GM19035 (cell line): ENCODE data around the gene KIF2A.

Experiments used
- ATAC-seq: cut with Tn5 transposase; IDR thresholded peaks from one replicate; pipeline ENCODE4 v1.9.1; 2021; ENCODE audit not compliant: unreplicated experiment

KIF2A gene

DNA sequence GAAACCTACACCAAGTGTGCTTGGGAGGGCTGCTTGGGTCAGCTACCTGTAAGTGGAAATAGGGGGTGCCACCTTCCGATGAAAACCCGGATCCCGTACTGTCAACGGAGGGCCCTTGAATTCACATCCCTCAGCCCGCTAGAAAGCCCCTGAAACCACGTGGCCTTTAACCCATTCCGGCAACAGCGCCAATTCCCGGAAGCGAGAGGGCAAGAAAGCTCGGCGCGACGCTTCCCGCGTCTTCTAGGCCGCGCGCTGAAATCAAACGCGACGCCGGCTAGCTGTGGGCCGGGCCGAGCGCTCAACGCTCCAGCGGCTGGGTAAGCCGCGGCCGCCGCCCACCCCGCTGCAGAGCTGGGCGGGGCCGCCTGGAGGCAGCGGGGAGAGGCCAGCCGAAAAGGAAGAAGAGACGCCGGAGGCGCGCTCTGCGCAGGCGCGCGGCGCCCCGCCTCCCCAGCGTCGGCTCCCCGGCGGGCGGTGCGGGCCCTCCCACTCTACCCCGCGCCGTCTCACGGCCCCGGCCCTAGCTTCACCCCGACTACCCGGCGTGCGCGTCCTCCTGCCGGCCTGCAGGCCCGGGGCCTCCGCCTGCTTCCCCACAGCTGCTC lies at the start of gene KIF2A:
TSS of gene KIF2A (plus strand) at position 492 of the 608 bp plus-strand sequence. CDS start 267 bp downstream, outside the sequence.
- peak; percentile 91 for ATAC-seq

DNA sequence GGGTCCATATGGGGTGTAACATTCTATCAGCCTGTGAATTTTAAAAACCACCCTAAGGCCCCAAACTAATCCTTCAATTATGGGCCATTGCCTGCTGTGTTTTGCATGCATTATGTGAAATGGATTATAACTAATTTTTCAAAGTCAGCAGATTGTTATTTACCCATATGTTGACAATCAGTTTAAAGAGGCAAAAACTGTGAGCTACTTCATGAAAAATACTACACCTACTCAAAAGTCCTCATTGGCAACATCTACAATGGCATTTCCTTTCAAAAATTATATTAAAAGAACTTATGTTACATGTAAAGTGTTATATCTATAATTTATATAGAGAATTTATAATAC lies 49.0 kb upstream of the KIF2A start:
- ATAC-seq: no peak

DNA sequence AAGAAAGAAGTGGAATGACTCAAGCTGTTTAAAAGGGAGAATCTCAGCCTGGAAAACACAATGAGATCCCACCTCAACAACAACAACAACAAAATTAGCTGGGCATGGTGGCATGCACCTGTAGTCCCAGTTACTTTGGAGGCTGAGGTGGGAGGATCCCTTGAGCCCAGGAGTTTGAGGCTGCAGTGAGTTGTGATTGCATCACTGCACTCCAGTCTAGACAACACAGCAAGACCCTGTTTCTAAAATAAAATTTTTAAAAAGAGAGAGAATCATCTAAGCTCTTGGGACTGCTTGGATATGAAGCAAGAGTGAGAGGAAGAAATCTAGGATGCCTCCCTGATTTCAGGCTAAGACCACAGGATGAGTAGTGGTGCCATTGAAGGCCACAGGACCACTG lies 47.4 kb upstream of the KIF2A start:
- ATAC-seq: no peak

DNA sequence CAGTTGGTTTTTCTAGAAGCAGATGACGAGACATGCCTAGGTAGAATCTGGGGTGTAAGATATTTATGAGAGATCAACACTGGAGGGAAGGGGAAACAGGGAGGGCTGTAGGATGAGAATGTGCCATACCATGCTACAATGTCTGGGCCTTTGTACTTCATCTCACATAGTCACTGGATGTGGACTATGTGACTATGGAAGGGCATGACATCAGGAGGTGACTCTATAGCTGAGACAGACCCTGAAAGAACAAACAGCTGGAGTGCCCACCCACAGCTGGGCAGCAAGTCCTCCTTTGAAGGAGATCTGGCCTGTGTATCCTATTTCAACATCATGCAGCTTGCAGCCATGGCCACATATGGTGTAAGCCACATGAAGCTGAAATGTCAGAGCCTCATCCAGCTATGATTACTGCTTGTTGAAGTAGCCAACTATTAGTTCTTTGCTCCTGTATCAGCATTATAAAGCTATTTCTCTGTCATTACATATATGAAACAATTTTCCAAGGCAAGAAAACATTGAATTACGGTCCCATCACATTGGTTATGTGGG lies 46.2 kb upstream of the KIF2A start:
- ATAC-seq: no peak

DNA sequence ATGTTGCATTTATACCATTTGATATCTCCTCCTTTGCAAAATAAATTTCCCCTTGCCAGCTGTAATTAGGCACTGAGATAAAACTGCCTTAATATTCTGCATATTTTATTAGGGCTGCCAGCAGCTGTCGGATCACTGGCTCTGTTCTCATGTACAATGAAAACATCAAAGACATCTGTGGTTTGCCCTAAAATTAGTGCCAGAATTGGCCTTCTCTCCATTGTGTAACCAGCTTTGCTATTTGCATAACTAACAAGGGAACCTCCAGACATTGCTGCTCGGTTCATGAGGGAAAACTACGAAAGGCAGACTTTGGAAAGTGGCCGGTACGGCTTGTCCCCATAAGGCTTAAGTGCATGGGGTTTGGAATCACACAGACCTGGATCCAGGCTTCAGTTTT lies 45.5 kb upstream of the KIF2A start:
- ATAC-seq: no peak

DNA sequence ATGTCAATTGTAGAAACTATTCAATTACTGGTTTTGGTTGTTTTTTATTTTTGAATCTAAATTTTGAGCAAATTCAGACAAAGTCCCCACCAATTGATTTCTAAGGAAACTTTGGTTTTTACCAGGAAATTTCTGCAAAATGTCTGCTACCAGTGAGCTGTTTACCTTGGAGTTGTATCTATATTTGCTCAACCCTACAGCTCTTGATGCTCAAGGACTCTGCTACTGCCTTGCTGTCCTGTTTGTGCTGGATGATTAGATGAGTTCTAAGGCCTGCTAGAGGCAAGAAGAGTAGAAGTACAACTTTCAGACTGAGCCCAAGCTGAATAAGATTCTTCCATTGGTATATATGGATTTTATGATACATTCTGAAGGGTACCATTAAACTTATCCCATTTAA lies 42.6 kb upstream of the KIF2A start:
- no peak for ATAC-seq

DNA sequence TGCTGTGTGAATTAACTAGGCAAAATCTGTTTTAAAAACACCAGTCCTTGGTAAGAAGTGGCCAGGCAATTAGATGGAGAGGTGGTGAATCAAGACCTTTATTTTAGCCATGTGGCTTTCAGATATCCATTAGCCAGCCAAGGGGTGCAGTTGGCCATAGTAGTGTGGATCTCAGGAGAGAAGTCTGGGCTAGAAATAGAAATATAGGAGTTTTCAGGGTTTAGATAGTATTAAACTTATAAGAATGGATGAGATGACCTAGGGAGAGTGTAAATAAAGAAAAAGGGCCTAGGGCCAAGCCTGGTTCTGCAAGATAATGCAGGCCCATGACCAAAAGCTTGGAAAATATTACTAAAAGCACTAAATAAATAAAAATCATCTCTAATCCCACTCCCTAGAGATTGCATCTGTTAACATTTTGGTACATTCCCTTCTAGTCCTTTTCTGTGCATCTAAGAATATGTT lies 40.3 kb upstream of the KIF2A start:
- no peak for ATAC-seq

DNA sequence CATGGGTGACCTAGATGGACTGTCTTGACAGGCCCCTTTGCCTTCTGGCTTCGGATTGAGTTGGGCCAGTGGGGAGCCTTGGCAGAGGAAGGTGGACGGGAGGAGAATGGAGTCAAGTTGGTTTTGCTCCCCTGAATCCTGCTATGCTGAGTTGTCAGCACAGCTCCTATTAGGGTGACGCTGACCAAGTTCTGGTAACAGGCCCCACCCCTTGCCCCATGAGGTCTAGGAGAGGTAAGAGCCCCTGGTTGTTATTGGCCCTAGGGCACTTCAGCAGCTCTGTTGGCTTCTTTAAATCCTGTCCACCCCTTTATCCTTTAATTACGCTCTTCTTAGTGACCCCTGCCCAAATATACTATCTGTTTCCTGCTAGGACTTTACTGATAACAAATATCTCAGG lies 39.4 kb upstream of the KIF2A start:
- ATAC-seq: no peak

DNA sequence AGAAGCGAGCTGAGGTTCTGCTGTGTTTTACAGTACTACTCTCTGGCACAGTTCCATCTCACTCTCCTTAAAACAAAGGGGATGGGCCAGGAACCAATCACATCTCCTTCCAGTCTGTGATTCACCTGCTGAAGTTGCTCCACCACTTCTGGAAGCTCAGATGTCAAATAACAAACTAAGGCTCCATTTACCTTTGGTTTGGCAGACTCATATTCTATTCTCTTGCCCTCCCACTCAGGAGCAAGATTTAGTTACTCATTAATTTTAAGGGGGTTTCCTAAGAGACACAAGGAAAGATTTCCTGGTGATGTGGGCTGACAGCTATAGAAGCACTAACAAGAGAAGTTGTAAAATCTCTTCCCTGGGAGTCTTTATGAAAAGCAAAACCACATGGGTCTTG lies 37.8 kb upstream of the KIF2A start:
- no peak for ATAC-seq

DNA sequence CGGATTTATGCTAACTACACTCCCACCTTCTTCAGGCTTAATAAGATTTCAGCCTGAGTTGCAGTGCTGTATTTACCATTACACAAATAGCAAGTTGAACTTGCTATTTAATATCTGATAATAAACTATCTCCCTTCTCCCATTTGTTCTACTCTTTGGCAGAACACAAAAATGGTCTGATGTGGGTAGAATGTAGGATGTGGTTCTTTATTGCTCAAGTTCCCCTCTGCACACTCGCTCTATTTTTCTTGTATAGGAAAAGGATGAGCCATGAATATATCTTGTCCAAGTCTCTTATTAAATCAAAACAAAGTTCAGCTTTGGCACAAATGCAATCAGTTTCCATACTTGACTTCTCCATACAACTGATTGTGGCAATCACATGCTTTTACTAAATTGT lies 37.2 kb upstream of the KIF2A start:
- ATAC-seq: no peak

DNA sequence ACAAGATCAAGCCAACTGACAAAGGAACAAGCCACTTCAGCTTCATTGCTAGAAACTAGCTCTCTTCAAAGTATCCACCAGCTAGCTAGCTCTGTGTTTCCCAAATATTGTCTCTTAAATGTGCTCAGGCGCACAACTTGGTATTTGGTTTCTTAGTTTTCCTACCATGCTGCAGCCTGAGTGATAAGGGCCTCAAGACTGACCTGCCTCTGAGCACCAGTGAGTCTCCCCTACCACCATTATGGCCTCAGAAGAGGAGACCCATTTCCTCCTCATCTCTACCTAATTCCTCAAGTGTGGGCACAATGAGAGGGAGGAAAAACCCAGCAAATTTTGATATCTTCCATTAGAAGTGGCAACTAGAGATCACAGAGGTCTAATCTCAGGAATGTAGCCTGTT lies 34.6 kb upstream of the KIF2A start:
- ATAC-seq: no peak

DNA sequence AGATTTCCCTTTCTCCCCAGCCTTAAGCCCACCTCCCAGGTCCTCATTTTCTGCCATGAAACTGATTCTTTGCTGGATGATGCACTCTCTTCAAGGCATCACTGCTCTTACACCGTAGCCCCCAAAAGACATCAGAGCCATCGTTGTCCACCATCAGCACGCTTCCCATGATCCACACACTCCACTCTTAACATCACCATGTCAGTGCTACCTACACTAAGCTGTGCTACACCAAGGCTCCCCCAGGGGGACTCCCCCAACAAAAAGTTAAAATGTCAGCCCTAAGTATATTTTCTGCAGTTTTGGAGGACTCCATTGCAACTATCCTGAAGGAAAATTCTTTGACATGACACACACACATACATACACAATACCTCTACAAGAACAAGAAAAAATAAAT lies 34.1 kb upstream of the KIF2A start:
- ATAC-seq: no peak

DNA sequence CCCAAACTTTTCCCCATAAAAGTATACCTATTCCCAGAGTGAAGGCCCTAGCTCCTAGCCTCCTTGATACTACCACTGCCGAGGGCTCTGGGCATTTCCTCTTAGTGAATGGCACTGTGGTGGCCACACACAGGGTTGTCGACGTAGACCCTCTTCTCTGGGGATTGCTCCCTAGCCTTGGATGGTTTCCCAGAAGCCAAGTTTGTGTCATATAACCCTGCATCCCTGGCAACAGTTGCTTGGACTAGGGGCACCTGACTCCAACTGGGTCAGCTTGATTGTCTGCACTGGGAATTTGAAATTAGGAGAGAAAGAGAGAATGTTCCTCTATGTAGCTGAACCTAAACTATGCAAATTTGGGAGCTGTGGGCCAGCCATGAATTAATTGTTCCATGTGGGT lies 32.3 kb upstream of the KIF2A start:
- ATAC-seq: no peak

DNA sequence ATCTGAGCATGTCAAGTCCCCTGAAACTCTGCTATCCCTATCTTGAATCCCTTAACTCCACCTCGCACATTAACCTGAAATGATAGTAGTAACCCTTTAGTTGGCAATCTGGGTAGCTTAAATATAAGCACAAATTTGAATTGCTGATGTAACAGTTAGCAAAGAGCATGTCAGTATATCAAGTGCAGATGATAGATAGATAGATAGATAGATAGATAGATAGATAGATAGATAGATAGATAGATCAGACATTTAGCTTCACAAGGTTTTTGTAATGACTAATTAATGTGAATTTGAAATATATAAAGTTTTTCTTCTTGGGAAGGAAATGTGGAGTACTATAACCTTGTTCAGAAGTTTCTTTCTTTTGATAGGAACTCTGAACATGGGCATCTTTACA lies 30.4 kb upstream of the KIF2A start:
- no peak for ATAC-seq

DNA sequence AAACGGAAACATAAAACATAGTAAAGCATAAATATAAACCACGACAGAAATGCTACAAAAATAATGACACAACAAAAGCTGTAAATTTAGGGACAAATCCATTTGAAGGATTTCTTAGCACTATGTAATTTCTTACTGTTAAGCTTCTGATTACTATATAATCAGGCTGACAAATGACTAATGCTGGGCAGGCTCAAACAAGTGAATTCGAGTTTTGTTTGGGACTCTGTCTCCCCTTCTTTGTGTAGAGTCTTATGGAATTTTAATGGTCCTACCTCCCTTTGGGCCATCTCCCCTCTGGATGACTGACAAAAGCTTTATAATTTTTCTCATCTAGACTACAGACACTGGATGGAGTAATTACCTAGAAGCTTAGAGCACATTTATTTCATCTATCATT lies 24.6 kb upstream of the KIF2A start:
- no peak for ATAC-seq

DNA sequence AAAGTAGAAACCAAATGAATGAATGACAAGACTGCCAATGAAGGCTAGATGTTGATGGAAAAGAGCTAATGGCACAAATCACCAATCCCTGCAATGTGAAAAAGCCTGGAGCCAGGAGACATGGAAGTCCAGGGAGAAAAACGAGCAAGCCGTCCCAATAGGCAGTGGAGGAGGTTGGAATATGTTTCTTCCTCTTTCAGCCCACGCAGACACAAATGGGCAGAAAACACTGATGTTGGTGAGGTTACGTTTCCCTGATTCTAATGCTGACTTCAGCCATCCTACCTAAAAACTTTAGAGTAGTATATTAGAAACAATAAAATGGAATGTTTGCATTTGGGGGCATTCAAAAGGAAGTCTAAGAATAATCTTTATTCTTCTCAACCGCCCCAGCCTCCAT lies 23.9 kb upstream of the KIF2A start:
- ATAC-seq: no peak

DNA sequence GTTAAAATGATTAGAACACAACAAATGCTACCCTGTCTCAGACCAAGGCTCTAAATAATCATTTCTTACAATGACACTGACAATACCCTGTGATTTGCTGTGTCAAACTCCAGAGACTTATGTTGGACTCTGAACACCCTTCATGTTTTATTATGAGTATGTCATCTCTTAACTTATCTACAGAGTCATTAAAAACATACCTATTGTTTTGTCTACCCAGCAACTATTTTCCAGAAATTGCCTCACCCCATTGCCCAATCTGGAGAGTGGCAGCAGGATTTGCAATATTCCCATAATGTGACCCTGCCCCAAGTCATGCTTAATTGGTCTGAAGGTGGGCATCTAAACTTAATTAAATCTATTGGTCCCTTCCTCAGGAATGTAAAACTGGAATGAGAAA lies 23.0 kb upstream of the KIF2A start:
- no peak for ATAC-seq

DNA sequence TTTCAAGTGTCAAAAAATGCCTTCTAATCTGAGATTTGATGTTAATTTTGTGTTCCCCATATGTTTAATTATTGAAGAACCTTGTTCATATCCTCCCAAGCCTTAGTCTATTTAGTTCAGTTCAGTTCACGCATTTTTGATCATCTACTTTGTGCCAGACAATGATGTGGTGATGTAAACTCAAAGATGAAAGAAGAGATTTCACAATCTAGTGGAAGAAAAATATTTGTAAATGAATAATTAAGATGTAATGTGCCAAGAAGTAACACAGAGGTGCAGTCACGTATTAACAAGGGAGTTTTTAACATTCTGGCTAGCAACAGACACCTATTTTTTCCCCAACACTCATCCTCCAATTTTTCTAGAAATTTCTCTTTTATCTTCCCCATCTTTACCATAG lies 22.1 kb upstream of the KIF2A start:
- no peak for ATAC-seq

DNA sequence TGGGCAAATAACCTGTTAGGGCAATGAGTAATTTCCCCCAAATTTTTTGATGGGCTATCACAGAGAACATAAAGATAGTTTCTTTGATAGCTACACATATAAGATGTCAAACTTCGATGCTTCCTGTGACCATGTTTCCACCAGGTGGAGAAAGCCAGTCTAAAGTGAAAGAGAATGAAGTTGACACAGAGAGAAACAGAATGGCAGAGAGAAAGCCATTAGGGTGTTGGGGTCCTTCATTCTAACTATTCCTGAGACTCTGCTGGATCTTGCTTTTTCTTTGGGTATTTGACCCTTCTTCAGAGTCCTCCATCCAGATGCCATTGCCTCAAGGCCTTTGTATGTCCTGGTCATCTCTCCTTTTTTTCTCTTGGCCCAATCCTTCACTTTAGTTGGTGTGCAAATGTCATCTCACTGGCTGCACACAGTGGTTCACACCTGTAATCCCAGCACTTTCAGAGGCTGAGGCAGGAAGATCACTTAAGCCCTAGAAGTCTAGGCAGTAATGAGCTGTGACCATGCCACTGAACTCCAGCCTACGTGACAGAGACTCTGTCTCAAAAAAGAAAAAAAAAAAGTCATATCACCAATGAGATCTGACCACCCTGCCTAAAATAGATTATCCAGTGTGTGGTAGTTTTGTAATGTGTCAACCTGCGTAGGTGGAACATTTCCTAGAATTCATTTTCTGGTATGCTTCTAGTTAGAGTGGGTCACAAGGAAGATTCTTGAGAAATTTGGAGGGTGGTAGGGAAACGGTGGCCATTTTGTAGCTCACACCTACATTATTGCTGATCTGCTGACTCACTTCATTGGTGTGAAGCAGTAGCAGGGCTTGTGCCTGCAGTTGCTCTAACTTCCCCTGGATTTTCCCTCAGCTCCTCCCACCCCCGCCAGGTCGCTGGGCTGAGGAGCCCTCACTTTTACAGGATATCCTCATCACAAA lies 20.8 kb upstream of the KIF2A start:
- ATAC-seq: peak; percentile 60

DNA sequence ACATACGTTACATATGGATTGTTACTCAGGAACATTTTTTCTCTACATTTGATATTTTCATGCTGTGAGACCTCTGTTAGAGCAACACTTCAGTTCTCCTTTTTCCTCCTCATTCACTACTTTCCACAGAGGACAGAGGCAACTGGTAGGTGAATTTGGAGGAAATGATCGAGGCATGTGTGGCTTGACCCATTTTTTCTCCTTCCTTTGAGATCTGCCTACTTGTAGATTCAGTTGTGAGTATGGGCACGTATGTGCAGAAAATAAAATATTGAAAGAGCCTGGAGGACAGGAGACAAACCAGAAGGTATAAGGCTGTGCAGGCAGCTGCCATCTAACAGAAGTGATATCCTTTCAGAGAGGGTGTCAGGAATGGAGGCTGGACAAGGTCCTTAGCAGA lies 19.2 kb upstream of the KIF2A start:
- no peak for ATAC-seq

DNA sequence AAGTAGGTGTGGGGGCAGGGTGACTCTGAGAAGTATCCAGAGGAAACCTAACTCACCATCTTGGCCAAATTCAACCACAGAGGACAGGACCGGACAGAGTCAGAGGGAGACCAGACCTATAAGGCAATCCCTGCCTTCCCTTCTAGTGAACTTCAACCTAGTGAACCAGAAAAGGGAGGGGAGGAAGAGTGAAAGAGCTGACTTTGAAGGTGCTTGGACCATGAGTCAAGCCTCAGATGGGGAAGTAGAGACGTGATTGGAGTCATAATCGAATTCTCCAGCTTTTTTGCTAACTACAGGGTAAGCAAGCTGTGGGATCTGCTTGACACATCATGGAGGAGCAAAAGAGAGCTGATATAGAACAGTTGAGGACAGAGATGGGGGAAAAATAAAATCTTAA lies 18.8 kb upstream of the KIF2A start:
- ATAC-seq: no peak

DNA sequence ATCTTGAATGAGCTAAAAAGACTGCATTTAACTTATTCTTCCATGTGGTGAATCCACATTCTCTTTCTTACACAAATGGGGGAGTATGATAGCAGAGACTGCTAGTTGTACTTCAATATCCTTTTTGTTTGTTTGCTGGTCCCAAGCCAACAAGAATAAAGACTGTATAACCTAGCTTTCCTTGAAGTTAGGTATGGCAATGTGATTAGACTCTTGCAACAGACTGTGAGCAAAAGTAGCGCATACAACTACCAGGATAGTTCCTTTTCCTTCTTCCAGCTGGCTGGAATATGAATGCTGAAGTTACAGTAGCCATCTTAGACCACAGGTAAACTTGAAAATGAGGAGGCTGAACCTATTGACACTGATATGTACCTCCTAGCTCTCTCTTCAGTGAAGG lies 17.9 kb upstream of the KIF2A start:
- no peak for ATAC-seq
